Endothelial cell of umbilical vein (primary cell): Measurements from ENCODE around the gene COL16A1. TPM values are rescaled to one million over a fixed set of nuclear protein-coding genes. Genes with fewer than 3 reads are reported as not detected.

Experiments used
- BruUV-seq: library from RNA; stranded (reverse); fragments of 400-500 nt; replicated peaks from 2 replicates; lab custom pipeline; 2021; lab: Mats Ljungman, UMichigan
- CTCF ChIA-PET: fragments of 300-600, 350-600 bp; sonication (Branson Sonifier 250); formaldehyde crosslinking; loops from one replicate; lab custom pipeline; 2021; ENCODE audit warnings: antibody characterized with exemption, inconsistent platforms; lab: Charles Lee
- POLR2A ChIA-PET: fragments of 300-600, 350-600 bp; sonication (Branson Sonifier 250); formaldehyde crosslinking; loops from one replicate; lab custom pipeline; 2021; ENCODE audit warnings: antibody characterized with exemption, inconsistent platforms; lab: Charles Lee
- DNase-seq: peaks from one replicate; pipeline ENCODE4 v3.0.0-alpha.2; 2011; ENCODE audit warnings: low read depth, low spot score
- FAIRE-seq: peaks from 2 replicates; lab custom pipeline; 2011; peaks lifted over from hg19 to GRCh38; lab: Jason Lieb, UNC
- H2AFZ ChIP-seq: 2 replicates; pipeline ENCODE4 v1.6.0; 2012; ENCODE audit warnings: low read depth, low read length, control low read depth, inconsistent platforms
- H3K27ac ChIP-seq: 2 replicates; pipeline ENCODE4 v1.5.1; 2011; ENCODE audit warnings: low read depth, mild to moderate bottlenecking, control low read depth, low read length, moderate library complexity; ENCODE audit not compliant: insufficient read depth
- H3K27me3 ChIP-seq, 2 experiments: 2 replicates each; pipeline versions ENCODE4 v1.6.0 to v1.6.1; 2011; ENCODE audit warnings: low read length in 2 of 2, mixed read lengths in 1 of 2; ENCODE audit not compliant: control insufficient read depth in 2 of 2, insufficient read depth in 2 of 2
- H3K36me3 ChIP-seq, 2 experiments: 2 replicates in 1 of 2; 3 replicates in 1 of 2; pipeline ENCODE4 v1.5.1; 2011; ENCODE audit warnings: low read length in 2 of 2, mild to moderate bottlenecking in 1 of 2, moderate library complexity in 1 of 2; ENCODE audit not compliant: control insufficient read depth in 2 of 2, insufficient read depth in 2 of 2; ENCODE audit errors: extremely low read depth in 1 of 2
- H3K4me1 ChIP-seq: 3 replicates; pipeline ENCODE4 v1.5.1; 2011; ENCODE audit warnings: mild to moderate bottlenecking, low read length; ENCODE audit not compliant: control insufficient read depth, insufficient read depth; ENCODE audit errors: extremely low read depth
- H3K4me2 ChIP-seq: 2 replicates; pipeline ENCODE4 v1.6.1; 2011; ENCODE audit warnings: low read length, control low read depth, mixed read lengths; ENCODE audit not compliant: insufficient read depth
- H3K4me3 ChIP-seq, 3 experiments: fragments of 200-600 bp in 1 of 3; sonication (generic), shearing (Covaris generic) in 1 of 3; replicated peaks in 1 of 3; 2 replicates each; pipeline ENCODE4 v1.5.1; 2011 to 2016; ENCODE audit warnings: control low read depth in 3 of 3, low read length in 3 of 3, mild to moderate bottlenecking in 2 of 3, inconsistent platforms in 1 of 3, low read depth in 1 of 3, moderate library complexity in 1 of 3; ENCODE audit not compliant: insufficient read depth in 1 of 3
- H3K79me2 ChIP-seq: 2 replicates; pipeline ENCODE4 v1.6.0; 2012; ENCODE audit warnings: low read length, inconsistent platforms; ENCODE audit not compliant: control insufficient read depth, insufficient read depth
- H3K9ac ChIP-seq: replicated peaks from 2 replicates; pipeline ENCODE3; 2011; ENCODE audit warnings: low read length, control low read depth; ENCODE audit not compliant: insufficient read depth; ENCODE audit errors: extremely low read depth
- H3K9me1 ChIP-seq: replicated peaks from 3 replicates; pipeline ENCODE4 v1.6.0; 2011; ENCODE audit warnings: mild to moderate bottlenecking, low read length; ENCODE audit not compliant: control insufficient read depth, insufficient read depth; ENCODE audit errors: extremely low read depth
- H3K9me3 ChIP-seq: replicated peaks from 2 replicates; pipeline ENCODE4 v1.5.1; 2012; ENCODE audit warnings: low read length, inconsistent platforms; ENCODE audit not compliant: control insufficient read depth, insufficient read depth
- H4K20me1 ChIP-seq: replicated peaks from 2 replicates; pipeline ENCODE3; 2011; ENCODE audit warnings: mild to moderate bottlenecking, low read length; ENCODE audit not compliant: control insufficient read depth, insufficient read depth; ENCODE audit errors: extremely low read depth
- EZH2 ChIP-seq: IDR thresholded peaks from 2 replicates; pipeline ENCODE4 v1.6.1; 2012; ENCODE audit warnings: borderline replicate concordance, low read depth, mild to moderate bottlenecking, moderate library complexity, low read length, inconsistent platforms; ENCODE audit not compliant: severe bottlenecking
- FOS ChIP-seq: IDR thresholded peaks from 2 replicates; pipeline ENCODE4 v1.6.1; 2011; ENCODE audit warnings: mild to moderate bottlenecking, low read length, moderate library complexity, borderline replicate concordance; ENCODE audit not compliant: insufficient read depth
- GATA2 ChIP-seq: IDR thresholded peaks from 2 replicates; pipeline ENCODE4 v1.7.0; 2011; ENCODE audit warnings: low read depth, mild to moderate bottlenecking, moderate library complexity, mixed read lengths, low read length; ENCODE audit not compliant: insufficient read length, insufficient read depth
- JUN ChIP-seq: IDR thresholded peaks from 2 replicates; pipeline ENCODE4 v1.6.1; 2011; ENCODE audit warnings: borderline replicate concordance, low read depth; ENCODE audit not compliant: insufficient read length, insufficient read depth
- MYC ChIP-seq: IDR thresholded peaks from one replicate; pipeline ENCODE4 v1.6.1; 2011; ENCODE audit warnings: mild to moderate bottlenecking, low read depth, low read length
- POLR2A ChIP-seq: IDR thresholded peaks from 2 replicates; pipeline ENCODE4 v1.6.1; 2012; ENCODE audit warnings: low read depth, mild to moderate bottlenecking, control low read depth, low read length
- POLR2AphosphoS5 ChIP-seq: IDR thresholded peaks from 2 replicates; pipeline ENCODE4 v1.6.1; 2012; ENCODE audit warnings: low read depth, mild to moderate bottlenecking, control low read depth, low read length, moderate library complexity; ENCODE audit not compliant: insufficient read depth
- dilution Hi-C: fragments of 300-500 bp; cut with MboI; formaldehyde crosslinking; loops from one replicate; pipeline ENCODE4 v1.15.0; 2019; ENCODE audit warnings: low sequenced_read_pairs; ENCODE audit not compliant: extremely low pct_ligation_motif_present
- intact Hi-C: fragments of 100-400 bp; cut with micrococcal nuclease; formaldehyde crosslinking; loops from one replicate; pipeline ENCODE4 v1.10.0; 2022
- polyA plus RNA-seq, 4 experiments: library from polyadenylated mRNA; depleted of rRNA in 3 of 4; stranded (reverse) in 3 of 4; unstranded in 1 of 4; fragments of >200 nt; gene quantifications; 2 replicates each; pipeline versions ENCODE4 v1.2.1 to v1.2.3, GENCODE V29; 2011 to 2012; ENCODE audit warnings: missing spikeins in 1 of 4
- total RNA-seq: library from RNA; stranded (reverse); gene quantifications from 2 replicates; pipeline ENCODE4 v1.2.3, GENCODE V29; 2021
- TF ChIP-seq, protein P1 (sequence below), 2 donors: IDR thresholded peaks; 1 replicate in 1 of 2; 2 replicates in 1 of 2; pipeline ENCODE4 v1.5.1; 2011; ENCODE audit warnings: low read length in 2 of 2, mild to moderate bottlenecking in 2 of 2, moderate library complexity in 2 of 2, control low read depth in 1 of 2, inconsistent platforms in 1 of 2, low read depth in 1 of 2; ENCODE audit not compliant: insufficient read depth in 1 of 2; ENCODE audit errors: extremely low read depth in 1 of 2
- TF ChIP-seq, protein P2 (sequence below): IDR thresholded peaks from 2 replicates; pipeline ENCODE4 v1.6.1; 2011; ENCODE audit not compliant: insufficient read depth, insufficient read length

Gene COL16A1
- total and polyA plus RNA-seq, 2 donors (not counting 3 experiments of a cell fraction or from before 2014, with no cell fraction given), result 0.68 to 1.2 TPM

DNA sequence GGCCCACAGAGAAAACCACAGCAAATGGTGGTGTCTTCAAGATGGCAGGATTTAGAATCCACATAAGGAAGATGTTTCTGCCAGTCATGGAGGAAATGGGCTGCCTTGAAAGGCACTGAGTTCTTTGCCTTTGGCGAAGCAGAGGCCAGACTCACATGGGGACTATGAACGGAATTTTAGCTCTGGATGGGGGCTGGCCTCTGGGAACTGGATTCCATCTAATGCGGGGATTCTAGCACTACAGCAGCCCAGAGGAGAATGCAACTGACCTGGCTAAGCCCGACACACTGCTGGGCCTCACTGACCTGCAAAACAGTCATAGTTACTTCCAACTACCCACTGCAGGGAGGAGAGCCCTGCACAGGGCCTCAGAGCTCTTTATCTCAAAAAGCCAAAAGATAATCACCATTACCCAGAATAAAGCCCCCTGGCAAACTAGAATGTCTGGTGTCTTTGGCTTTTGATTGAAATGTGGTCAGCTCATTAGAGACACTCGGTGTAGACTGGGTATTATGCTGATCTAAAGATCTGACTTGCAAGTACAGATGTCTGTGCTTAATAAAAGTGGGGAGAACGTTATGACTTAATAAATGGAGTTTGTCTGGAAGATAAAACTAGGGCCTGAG lies 74.8 kb downstream of the COL16A1 start:
- TF ChIP-seq FOS (no peak), MYC (no peak), EZH2 (no peak), POLR2AphosphoS5 (no peak), POLR2A (no peak), JUN (no peak), GATA2 (no peak)
- TF ChIP-seq, protein P1, sequence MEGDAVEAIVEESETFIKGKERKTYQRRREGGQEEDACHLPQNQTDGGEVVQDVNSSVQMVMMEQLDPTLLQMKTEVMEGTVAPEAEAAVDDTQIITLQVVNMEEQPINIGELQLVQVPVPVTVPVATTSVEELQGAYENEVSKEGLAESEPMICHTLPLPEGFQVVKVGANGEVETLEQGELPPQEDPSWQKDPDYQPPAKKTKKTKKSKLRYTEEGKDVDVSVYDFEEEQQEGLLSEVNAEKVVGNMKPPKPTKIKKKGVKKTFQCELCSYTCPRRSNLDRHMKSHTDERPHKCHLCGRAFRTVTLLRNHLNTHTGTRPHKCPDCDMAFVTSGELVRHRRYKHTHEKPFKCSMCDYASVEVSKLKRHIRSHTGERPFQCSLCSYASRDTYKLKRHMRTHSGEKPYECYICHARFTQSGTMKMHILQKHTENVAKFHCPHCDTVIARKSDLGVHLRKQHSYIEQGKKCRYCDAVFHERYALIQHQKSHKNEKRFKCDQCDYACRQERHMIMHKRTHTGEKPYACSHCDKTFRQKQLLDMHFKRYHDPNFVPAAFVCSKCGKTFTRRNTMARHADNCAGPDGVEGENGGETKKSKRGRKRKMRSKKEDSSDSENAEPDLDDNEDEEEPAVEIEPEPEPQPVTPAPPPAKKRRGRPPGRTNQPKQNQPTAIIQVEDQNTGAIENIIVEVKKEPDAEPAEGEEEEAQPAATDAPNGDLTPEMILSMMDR (IDR thresholded peaks at IDR 0.05; ENCODE audit: extremely low read depth in 1 of 2, insufficient read depth in 1 of 2, low read depth in 1 of 2, low read length in 2 of 2), result no peak
- TF ChIP-seq, protein P2, sequence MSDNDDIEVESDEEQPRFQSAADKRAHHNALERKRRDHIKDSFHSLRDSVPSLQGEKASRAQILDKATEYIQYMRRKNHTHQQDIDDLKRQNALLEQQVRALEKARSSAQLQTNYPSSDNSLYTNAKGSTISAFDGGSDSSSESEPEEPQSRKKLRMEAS, result no peak
- H3K4me1 ChIP-seq, result no peaks in the 10 kb centered on the region
- no peak overlapping the region for H3K9ac ChIP-seq
- no peaks in the 10 kb centered on the region for H3K9me1 ChIP-seq
- no peak overlapping the region for H3K4me3 ChIP-seq
- H2AFZ ChIP-seq, result no peak overlapping the region
- H3K36me3 ChIP-seq, result peaks cover 13 to 42% of the 10 kb centered on the region in 2 experiments
- FAIRE-seq (no peak), DNase-seq (no peak)
- H3K79me2 ChIP-seq, result no peaks in the 10 kb centered on the region
- H3K27me3 ChIP-seq, result no peaks in the 10 kb centered on the region
- H3K4me2 ChIP-seq, result no peak overlapping the region
- dilution Hi-C loops, result no loop called here
- no peaks in the 10 kb centered on the region for H4K20me1 ChIP-seq
- CTCF ChIA-PET, result interaction anchor here (1.2 to 2.6 kb wide), 3 partner anchors 10 to 66 kb away, joined by 3 to 9 read pairs (median 7); no protein-coding TSS in a partner anchor
- H3K27ac ChIP-seq, result no peak overlapping the region
- intact Hi-C loops, result no loop called here
- POLR2A ChIA-PET, result no interaction called here
- no TSS peak for BruUV-seq
- H3K9me3 ChIP-seq, result no peaks in the 10 kb centered on the region
